Measurements from ENCODE around the gene RP9. TPM values are rescaled to one million over a fixed set of nuclear protein-coding genes. Genes with fewer than 3 reads are reported as not detected.
A peak's percentile ranks its signal among the peaks of the same experiment; 100 is the strongest.

RP9 gene
- total and polyA plus RNA-seq, 9 of the 15 experiments (the other 6 are each of a cell fraction or from before 2014, with no cell fraction given), result 10.7 to 44.8 (median 33.4) TPM

GRCh38 chr7:33048257-33048656, 60.9 kb downstream of the RP9 start:
- intact Hi-C loops (cut with micrococcal nuclease) (no loop called here), in situ Hi-C loops (cut with MboI) (loop anchor here (10.0 kb wide), 1 partner anchor 353 kb away; no protein-coding TSS in a partner anchor)
- Histone ChIP-seq H3K4me3 (no peak overlapping the region), H3K27me3 (ENCODE audit: control insufficient read depth in 2 of 2, insufficient read depth in 2 of 2, low read length in 2 of 2) (no peaks in the 10 kb centered on the region), H3K9me3 (replicated peaks; ENCODE audit: control insufficient read depth, insufficient read depth, low read depth, low read length) (no peaks in the 10 kb centered on the region), H2AFZ (ENCODE audit: low read depth, low read length) (no peak overlapping the region), H3K9ac (ENCODE audit: insufficient read depth in 1 of 2, low read depth in 2 of 2, low read length in 2 of 2) (no peak overlapping the region), H3K4me2 (ENCODE audit: insufficient read depth, low read length) (no peak overlapping the region), H3K9me1 (ENCODE audit: control insufficient read depth, insufficient read depth, low read length) (no peaks in the 10 kb centered on the region), H3K36me3 (ENCODE audit: control insufficient read depth, insufficient read depth, low read length) (no peaks in the 10 kb centered on the region; the same call in 2 of the 3 replicates), H4K20me1 (replicated peaks; ENCODE audit: control insufficient read depth, insufficient read depth, low read length) (peaks cover 5% of the 10 kb centered on the region; the same call in 1 of the 2 replicates), H3K4me1 (replicated peaks in 1 of 2; ENCODE audit: control insufficient read depth in 2 of 2, insufficient read depth in 2 of 2, low read length in 2 of 2) (peaks cover 5 to 6% of the 10 kb centered on the region in 2 experiments; a peak in 3 of 5 replicates), H3K79me2 (ENCODE audit: control insufficient read depth, insufficient read depth, low read length) (peaks cover 95% of the 10 kb centered on the region), H3K27ac (ENCODE audit: extremely low read depth, low read depth, low read length) (no peak overlapping the region)
- no peak for ATAC-seq
- FAIRE-seq, result no peak
- CTCF ChIA-PET (ENCODE audit: low intra/inter-chr PET ratio), result no interaction called here
- no peak for TF ChIP-seq CC2D1A (IDR thresholded peaks at IDR 0.05)
- TF ChIP-seq TFE3 (CRISPR knock-in tag; IDR thresholded peaks at IDR 0.05), result peak; percentile 90
- BruUV-seq (replicated peaks), result no TSS peak
- 97% methylated on average over 3 of the region's 3 CpGs for WGBS (ENCODE audit: insufficient coverage, low coverage, missing lambda C conversion rate)
- POLR2A ChIA-PET, result interaction anchor here (1.7 kb wide), 1 partner anchor 9 kb away, joined by 6 read pairs; no protein-coding TSS in a partner anchor
- DNase-seq (ENCODE audit: extremely low read depth in 1 of 4, low spot score in 3 of 4), result no peak

DNA sequence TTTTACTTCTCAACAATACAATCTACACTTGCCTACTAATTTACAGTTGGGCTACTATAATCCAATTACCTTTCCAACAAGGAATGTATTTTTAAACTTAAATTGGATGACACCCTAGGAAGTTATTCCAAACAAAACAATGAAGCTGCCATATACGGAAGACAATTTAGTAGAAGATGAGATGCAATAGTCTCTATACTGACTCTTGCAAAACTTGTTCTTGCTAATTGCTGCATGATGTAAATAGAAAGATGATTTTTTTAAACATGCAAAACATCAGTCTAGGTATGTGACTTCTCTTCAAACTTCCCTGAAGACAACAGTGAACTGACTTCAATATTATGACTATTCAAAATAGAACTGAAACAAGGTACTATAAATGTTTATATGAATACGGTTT, 64.2 kb downstream of the RP9 start:
- H2AFZ ChIP-seq (ENCODE audit: low read depth, low read length), result no peak overlapping the region
- H3K4me2 ChIP-seq (ENCODE audit: insufficient read depth, low read length), result no peak overlapping the region
- no peaks in the 10 kb centered on the region; the same call in 2 of the 3 replicates for H3K36me3 ChIP-seq (ENCODE audit: control insufficient read depth, insufficient read depth, low read length)
- H3K27ac ChIP-seq (ENCODE audit: extremely low read depth, low read depth, low read length), result no peak overlapping the region
- H3K9me3 ChIP-seq (replicated peaks; ENCODE audit: control insufficient read depth, insufficient read depth, low read depth, low read length), result no peaks in the 10 kb centered on the region
- no peak for ATAC-seq
- no peaks in the 10 kb centered on the region for H3K9me1 ChIP-seq (ENCODE audit: control insufficient read depth, insufficient read depth, low read length)
- no peaks in the 10 kb centered on the region for H3K27me3 ChIP-seq (ENCODE audit: control insufficient read depth in 2 of 2, insufficient read depth in 2 of 2, low read length in 2 of 2)
- POLR2A ChIA-PET, result interaction anchor here (1.5 kb wide), 1 partner anchor 9 kb away, joined by 6 read pairs; no protein-coding TSS in a partner anchor
- peaks cover 97% of the 10 kb centered on the region for H3K79me2 ChIP-seq (ENCODE audit: control insufficient read depth, insufficient read depth, low read length)
- FAIRE-seq, result no peak
- CTCF ChIA-PET (ENCODE audit: low intra/inter-chr PET ratio), result no interaction called here
- H3K9ac ChIP-seq (ENCODE audit: insufficient read depth in 1 of 2, low read depth in 2 of 2, low read length in 2 of 2), result no peak overlapping the region
- WGBS (ENCODE audit: insufficient coverage, low coverage, missing lambda C conversion rate), result 33% methylated on average over 2 of the region's 2 CpGs
- intact Hi-C loops (cut with micrococcal nuclease) (loop anchor here (5.0 kb wide), 1 partner anchor 153 kb away; the partner anchor contains the start of gene KBTBD2), in situ Hi-C loops (cut with MboI) (loop anchor here (10.0 kb wide), 1 partner anchor 350 kb away; no protein-coding TSS in a partner anchor)
- peaks cover 6% of the 10 kb centered on the region; the same call in 1 of the 2 replicates for H4K20me1 ChIP-seq (replicated peaks; ENCODE audit: control insufficient read depth, insufficient read depth, low read length)
- H3K4me3 ChIP-seq, result no peak overlapping the region
- no peak for DNase-seq (ENCODE audit: extremely low read depth in 1 of 4, low spot score in 3 of 4)
- peaks cover 8 to 20% of the 10 kb centered on the region in 2 experiments; a peak in 3 of 5 replicates for H3K4me1 ChIP-seq (replicated peaks in 1 of 2; ENCODE audit: control insufficient read depth in 2 of 2, insufficient read depth in 2 of 2, low read length in 2 of 2)
- no TSS peak for BruUV-seq (replicated peaks)
- TF ChIP-seq MTA2 (IDR thresholded peaks at IDR 0.05; ENCODE audit: low read depth), result no peak
- no peak for TF ChIP-seq HBP1 (CRISPR knock-in tag; IDR thresholded peaks at IDR 0.05)
- TF ChIP-seq TCF7L2 (IDR thresholded peaks at IDR 0.05; ENCODE audit: low read depth, low read length), result no peak
- no peak for TF ChIP-seq NCOR1 (IDR thresholded peaks at IDR 0.05)
- TF ChIP-seq ZNF699 (CRISPR knock-in tag; IDR thresholded peaks at IDR 0.05; ENCODE audit: insufficient replicate concordance), result no peak
- TF ChIP-seq ZNF3 (CRISPR knock-in tag; IDR thresholded peaks at IDR 0.05), result no peak
- TF ChIP-seq, protein P1, sequence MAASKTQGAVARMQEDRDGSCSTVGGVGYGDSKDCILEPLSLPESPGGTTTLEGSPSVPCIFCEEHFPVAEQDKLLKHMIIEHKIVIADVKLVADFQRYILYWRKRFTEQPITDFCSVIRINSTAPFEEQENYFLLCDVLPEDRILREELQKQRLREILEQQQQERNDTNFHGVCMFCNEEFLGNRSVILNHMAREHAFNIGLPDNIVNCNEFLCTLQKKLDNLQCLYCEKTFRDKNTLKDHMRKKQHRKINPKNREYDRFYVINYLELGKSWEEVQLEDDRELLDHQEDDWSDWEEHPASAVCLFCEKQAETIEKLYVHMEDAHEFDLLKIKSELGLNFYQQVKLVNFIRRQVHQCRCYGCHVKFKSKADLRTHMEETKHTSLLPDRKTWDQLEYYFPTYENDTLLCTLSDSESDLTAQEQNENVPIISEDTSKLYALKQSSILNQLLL (CRISPR knock-in tag; IDR thresholded peaks at IDR 0.05; ENCODE audit: borderline replicate concordance), result no peak
- TF ChIP-seq COPS2 (conservative IDR thresholded peaks at IDR 0.05), result no peak
- TF ChIP-seq CBFA2T2 (conservative IDR thresholded peaks at IDR 0.05), result no peak
- no peak for TF ChIP-seq L3MBTL2 (IDR thresholded peaks at IDR 0.05)
